B cell (primary cell): Measurements from ENCODE around the gene PLPPR2. TPM values are rescaled to one million over a fixed set of nuclear protein-coding genes. Genes with fewer than 3 reads are reported as not detected.

Experiments
- ATAC-seq: fragments of 200-7000 bp; cut with Tn5 transposase; one replicate; pipeline ENCODE4 v1.10.0; 2021; ENCODE audit warnings: low read depth, mild to moderate bottlenecking, moderate number of reproducible peaks, moderate library complexity
- CTCF ChIA-PET: fragments of 350-600 bp; sonication (Branson Sonifier 250); formaldehyde crosslinking; loops from one replicate; lab custom pipeline; 2021; ENCODE audit warnings: antibody characterized with exemption, inconsistent platforms; lab: Charles Lee
- POLR2A ChIA-PET: fragments of 350-600 bp; sonication (Branson Sonifier 250); formaldehyde crosslinking; loops from one replicate; lab custom pipeline; 2021; ENCODE audit warnings: antibody characterized with exemption; lab: Charles Lee
- DNase-seq: peaks from one replicate; pipeline ENCODE4 v3.0.0; 2013
- H2AFZ ChIP-seq: 2 replicates; pipeline ENCODE4 v1.6.1; 2012; ENCODE audit warnings: mild to moderate bottlenecking, low read depth, low read length; ENCODE audit not compliant: insufficient read depth, poor library complexity, severe bottlenecking
- H3K27ac ChIP-seq, 2 donors: 1 replicate in 1 of 2; 2 replicates in 1 of 2; pipeline ENCODE4 v1.5.1; 2012 to 2013; ENCODE audit warnings: low read length in 2 of 2, mild to moderate bottlenecking in 2 of 2, moderate library complexity in 1 of 2
- H3K27me3 ChIP-seq, 4 experiments: fragments of 200-600 bp in 1 of 4; sonication (generic) in 1 of 4; replicated peaks in 1 of 4; 1 replicate in 2 of 4; 2 replicates in 2 of 4; pipeline versions ENCODE4 v1.6.1 to v1.7.0; 2013 to 2016; ENCODE audit warnings: low read length in 3 of 4, mild to moderate bottlenecking in 2 of 4, mixed read lengths in 1 of 4, moderate library complexity in 1 of 4; ENCODE audit not compliant: insufficient read depth in 4 of 4, control insufficient read depth in 3 of 4; ENCODE audit errors: control extremely low read depth in 1 of 4
- H3K36me3 ChIP-seq, 2 experiments: replicated peaks in 1 of 2; 1 replicate in 1 of 2; 2 replicates in 1 of 2; pipeline versions ENCODE4 v1.6.1 to v1.7.1; 2013; ENCODE audit warnings: low read length in 1 of 2; ENCODE audit not compliant: insufficient read depth in 2 of 2, control insufficient read depth in 1 of 2; ENCODE audit errors: control extremely low read depth in 1 of 2, extremely low read depth in 1 of 2
- H3K4me1 ChIP-seq, 2 donors: fragments of 200-600 bp in 1 of 2; sonication (generic) in 1 of 2; 1 replicate in 1 of 2; 2 replicates in 1 of 2; pipeline versions ENCODE4 v1.5.1 to v1.6.1; 2013 to 2017; ENCODE audit warnings: low read length in 2 of 2; ENCODE audit not compliant: control insufficient read depth in 2 of 2, insufficient read depth in 2 of 2
- H3K4me2 ChIP-seq: replicated peaks from 2 replicates; pipeline ENCODE3; 2012; ENCODE audit warnings: mild to moderate bottlenecking, low read depth, low read length; ENCODE audit not compliant: poor library complexity, severe bottlenecking
- H3K4me3 ChIP-seq, 5 experiments: fragments of 200-600 bp in 1 of 5; sonication (generic) in 1 of 5; 1 replicate in 3 of 5; 2 replicates in 2 of 5; pipeline versions ENCODE4 v1.5.1 to v1.7.0; 2011 to 2016; ENCODE audit warnings: low read length in 4 of 5, mild to moderate bottlenecking in 4 of 5, low read depth in 2 of 5, control low read depth in 1 of 5, moderate library complexity in 1 of 5; ENCODE audit not compliant: insufficient read depth in 1 of 5; ENCODE audit errors: control extremely low read depth in 1 of 5, extremely low read depth in 1 of 5
- H3K79me2 ChIP-seq: fragments of 200-600 bp; sonication (generic); one replicate; pipeline ENCODE4 v1.6.0; 2016; ENCODE audit warnings: low read length; ENCODE audit not compliant: control insufficient read depth, insufficient read depth
- H3K9ac ChIP-seq: fragments of 200-600 bp; sonication (generic); 2 replicates; pipeline ENCODE4 v1.6.1; 2017; ENCODE audit warnings: mild to moderate bottlenecking, low read length, moderate library complexity
- H3K9me3 ChIP-seq, 3 donors: one replicate each; pipeline versions ENCODE4 v1.6.1 to v1.7.1; 2013; ENCODE audit warnings: low read length in 2 of 3; ENCODE audit not compliant: control insufficient read depth in 2 of 3, insufficient read depth in 1 of 3; ENCODE audit errors: control extremely low read depth in 1 of 3
- H4K20me1 ChIP-seq: 2 replicates; pipeline ENCODE4 v1.6.0; 2012; ENCODE audit warnings: mild to moderate bottlenecking, low read length; ENCODE audit not compliant: insufficient read depth, control insufficient read depth, poor library complexity, severe bottlenecking
- H3K27ac Mint-ChIP-seq: one replicate; pipeline ENCODE4 v1.8.0; 2021; ENCODE audit warnings: mixed read lengths
- H3K27me3 Mint-ChIP-seq: one replicate; pipeline ENCODE4 v1.8.0; 2021; ENCODE audit warnings: mixed read lengths
- H3K4me1 Mint-ChIP-seq: one replicate; pipeline ENCODE4 v1.8.0; 2021; ENCODE audit warnings: mixed read lengths
- H3K4me3 Mint-ChIP-seq: one replicate; pipeline ENCODE4 v1.8.0; 2021; ENCODE audit warnings: mixed read lengths
- H3K9me3 Mint-ChIP-seq: one replicate; pipeline ENCODE4 v1.8.0; 2022; ENCODE audit warnings: mixed read lengths; ENCODE audit not compliant: insufficient read depth
- CTCF ChIP-seq: fragments of 200-600 bp; IDR thresholded peaks from one replicate; pipeline ENCODE4 v1.8.0; 2022; ENCODE audit warnings: antibody characterized with exemption, mild to moderate bottlenecking
- EZH2 ChIP-seq: IDR thresholded peaks from 2 replicates; pipeline ENCODE4 v1.6.1; 2012; ENCODE audit warnings: borderline replicate concordance, low read depth, mild to moderate bottlenecking, moderate library complexity, low read length; ENCODE audit not compliant: insufficient read depth, poor library complexity, severe bottlenecking
- WGBS: methylation state at CpG from one replicate; pipeline ENCODE4 v1.1.5; 2013; ENCODE audit warnings: missing lambda C conversion rate; ENCODE audit not compliant: insufficient coverage; 5-methylcytosine and 5-hydroxymethylcytosine counted together
- intact Hi-C: fragments of 100-400 bp; cut with micrococcal nuclease; formaldehyde crosslinking; loops from one replicate; pipeline ENCODE4 v1.10.0; 2022
- polyA plus RNA-seq: library from polyadenylated mRNA; depleted of rRNA; stranded (reverse); fragments of >200 nt; gene quantifications from 2 replicates; pipeline ENCODE4 v1.2.3, GENCODE V29; 2012
- total RNA-seq, 2 donors: library from RNA; stranded (reverse); fragments of 120-200 nt in 1 of 2; gene quantifications; 1 replicate in 1 of 2; 2 replicates in 1 of 2; pipeline versions ENCODE4 v1.2.3 to v1.2.4, GENCODE V29; 2013 to 2022

PLPPR2 gene
- total and polyA plus RNA-seq, 2 donors (not counting 1 experiment from before 2014, with no cell fraction given) = 3.8 to 11.1 TPM

GRCh38 chr19:11377237-11377636 is 22.0 kb downstream of the PLPPR2 start:
- Mint-ChIP-seq H3K9me3 (no peaks in the 10 kb centered on the region), H3K27ac (peak overlapping the region; percentile 34), H3K4me3 (peak overlapping the region; percentile 60), H3K27me3 (no peaks in the 10 kb centered on the region), H3K4me1 (peaks cover 35% of the 10 kb centered on the region)
- peaks cover 0 to 3% (median 0%) of the 10 kb centered on the region in 4 experiments for H3K27me3 ChIP-seq
- no peak overlapping the region for H3K27ac ChIP-seq
- no peak overlapping the region for H2AFZ ChIP-seq
- ChIA-PET POLR2A (interaction anchor here (1.1 kb wide), 1 partner anchor 31 kb away, joined by 3 read pairs; the partner anchor contains the start of genes CCDC159 and TMEM205), CTCF (interaction anchor here (0.7 to 4.6 kb wide), 10 partner anchors 22 to 105 kb away, joined by 3 to 37 read pairs (median 4); no protein-coding TSS in a partner anchor)
- no peaks in the 10 kb centered on the region for H3K36me3 ChIP-seq
- no peak for ATAC-seq
- H3K79me2 ChIP-seq = peaks cover 16% of the 10 kb centered on the region
- no peak overlapping the region for H3K4me2 ChIP-seq
- no peak for DNase-seq
- no peak overlapping the region for H3K4me3 ChIP-seq
- H3K9ac ChIP-seq = no peak overlapping the region
- intact Hi-C loops = loop anchor here (10.0 kb wide), 1 partner anchor 1562 kb away; the partner anchor contains the start of gene FBXL12
- TF ChIP-seq EZH2 (no peak), CTCF (no peak)
- H3K9me3 ChIP-seq = peaks cover 0 to 6% (median 0%) of the 10 kb centered on the region in 3 donors
- peaks cover 42 to 53% of the 10 kb centered on the region in 2 donors for H3K4me1 ChIP-seq
- no peaks in the 10 kb centered on the region for H4K20me1 ChIP-seq

GRCh38 chr19:11377756-11378155 is 22.5 kb downstream of the PLPPR2 start:
- Histone ChIP-seq H3K27me3 (peaks cover 0 to 6% (median 1%) of the 10 kb centered on the region in 4 experiments), H3K27ac (no peak overlapping the region), H4K20me1 (no peaks in the 10 kb centered on the region), H3K4me1 (peaks cover 45 to 57% of the 10 kb centered on the region in 2 donors), H3K9ac (no peak overlapping the region), H3K79me2 (peaks cover 16% of the 10 kb centered on the region), H3K4me3 (no peak overlapping the region), H3K36me3 (no peaks in the 10 kb centered on the region), H3K9me3 (peaks cover 0 to 9% (median 0%) of the 10 kb centered on the region in 3 donors), H2AFZ (no peak overlapping the region), H3K4me2 (no peak overlapping the region)
- no peaks in the 10 kb centered on the region for H3K27me3 Mint-ChIP-seq
- ChIA-PET CTCF (interaction anchor here (0.7 to 4.6 kb wide), 9 partner anchors 9 to 105 kb away, joined by 3 to 37 read pairs (median 4); no protein-coding TSS in a partner anchor), POLR2A (no interaction called here)
- 97% methylated on average over 3 of the region's 3 CpGs for WGBS
- intact Hi-C loops = loop anchor here (10.0 kb wide), 1 partner anchor 1563 kb away; the partner anchor contains the start of gene FBXL12
- H3K27ac Mint-ChIP-seq = peak overlapping the region; percentile 67
- DNase-seq (no peak), ATAC-seq (no peak)
- peaks cover 38% of the 10 kb centered on the region for H3K4me1 Mint-ChIP-seq
- TF ChIP-seq EZH2 = no peak
- TF ChIP-seq CTCF = no peak
- H3K4me3 Mint-ChIP-seq = no peak overlapping the region
- no peaks in the 10 kb centered on the region for H3K9me3 Mint-ChIP-seq
